WTC11 (cell line): ENCODE results near the gene EXOC3L4. TPM values are rescaled to one million over a fixed set of nuclear protein-coding genes. Genes with fewer than 3 reads are reported as not detected.

ENCODE experiments used
- ATAC-seq: fragments of 200-7000 bp; cut with Tn5 transposase; 2 replicates; pipeline ENCODE4 v1.10.0; 2021; ENCODE audit warnings: mild to moderate bottlenecking, moderate library complexity
- CTCF ChIA-PET: fragments of 300-600 bp; sonication (Branson Sonifier 250); formaldehyde crosslinking; loops from one replicate; lab custom pipeline; 2021; ENCODE audit warnings: antibody characterized with exemption; lab: Charles Lee
- POLR2A ChIA-PET: fragments of 350-600 bp; sonication (Branson Sonifier 250); formaldehyde crosslinking; loops from one replicate; lab custom pipeline; 2021; ENCODE audit warnings: antibody characterized with exemption; lab: Charles Lee
- DNase-seq: peaks from one replicate; pipeline ENCODE4 v3.0.0; 2021; ENCODE audit warnings: low spot score
- H3K27ac Mint-ChIP-seq: 2 replicates; pipeline ENCODE4 v1.8.0; 2021; ENCODE audit warnings: mixed read lengths
- H3K27me3 Mint-ChIP-seq: 2 replicates; pipeline ENCODE4 v1.8.0; 2021; ENCODE audit warnings: low read depth, mild to moderate bottlenecking, moderate library complexity, mixed read lengths
- H3K36me3 Mint-ChIP-seq: 2 replicates; pipeline ENCODE4 v1.8.0; 2021; ENCODE audit warnings: mixed read lengths
- H3K4me1 Mint-ChIP-seq: 2 replicates; pipeline ENCODE4 v1.8.0; 2022; ENCODE audit warnings: mixed read lengths
- H3K4me3 Mint-ChIP-seq: 2 replicates; pipeline ENCODE4 v1.8.0; 2021; ENCODE audit warnings: mild to moderate bottlenecking, moderate library complexity, mixed read lengths
- H3K9me3 Mint-ChIP-seq: 2 replicates; pipeline ENCODE4 v1.8.0; 2021; ENCODE audit warnings: mixed read lengths
- ELF4 ChIP-seq: sonication (generic); formaldehyde crosslinking; IDR thresholded peaks from 2 replicates; pipeline ENCODE4 v1.8.1; 2022; ENCODE audit warnings: low read depth, mild to moderate bottlenecking, moderate library complexity, missing genetic modification reagents
- FOXJ3 ChIP-seq: sonication (generic); formaldehyde crosslinking; IDR thresholded peaks from 2 replicates; pipeline ENCODE4 v1.9.0; 2021; ENCODE audit warnings: missing genetic modification reagents, mild to moderate bottlenecking, borderline replicate concordance
- FOXK1 ChIP-seq: sonication (generic); formaldehyde crosslinking; IDR thresholded peaks from 2 replicates; pipeline ENCODE4 v1.8.0; 2022; ENCODE audit warnings: mild to moderate bottlenecking, moderate library complexity, missing genetic modification reagents
- FOXP1 ChIP-seq: sonication (generic); formaldehyde crosslinking; IDR thresholded peaks from 2 replicates; pipeline ENCODE4 v1.8.0; 2022; ENCODE audit warnings: missing genetic modification reagents, mild to moderate bottlenecking, moderate library complexity, borderline replicate concordance
- GABPB1 ChIP-seq: sonication (generic); formaldehyde crosslinking; IDR thresholded peaks from 2 replicates; pipeline ENCODE4 v1.8.1; 2023; ENCODE audit warnings: mild to moderate bottlenecking, missing genetic modification reagents
- MYBL2 ChIP-seq: sonication (generic); formaldehyde crosslinking; IDR thresholded peaks from 2 replicates; pipeline ENCODE4 v1.8.1; 2023; ENCODE audit warnings: mild to moderate bottlenecking, moderate library complexity, missing genetic modification reagents
- NFYB ChIP-seq: sonication (generic); formaldehyde crosslinking; conservative IDR thresholded peaks from 2 replicates; pipeline ENCODE4 v1.8.0; 2022; ENCODE audit warnings: low read depth, missing genetic modification reagents
- PREB ChIP-seq: sonication (generic); formaldehyde crosslinking; IDR thresholded peaks from 2 replicates; pipeline ENCODE4 v1.8.1; 2022; ENCODE audit warnings: mild to moderate bottlenecking, missing genetic modification reagents, moderate library complexity, borderline replicate concordance
- SMAD3 ChIP-seq: sonication (generic); formaldehyde crosslinking; IDR thresholded peaks from 2 replicates; pipeline ENCODE4 v1.8.0; 2022; ENCODE audit warnings: missing genetic modification reagents, mild to moderate bottlenecking, borderline replicate concordance
- TCF7 ChIP-seq: sonication (generic); formaldehyde crosslinking; IDR thresholded peaks from 2 replicates; pipeline ENCODE4 v1.8.0; 2022; ENCODE audit warnings: mild to moderate bottlenecking, low read depth, missing genetic modification reagents, moderate library complexity
- ZNF121 ChIP-seq: sonication (generic); formaldehyde crosslinking; IDR thresholded peaks from 2 replicates; pipeline ENCODE4 v1.8.0; 2023; ENCODE audit warnings: missing genetic modification reagents
- ZNF512 ChIP-seq: sonication (generic); formaldehyde crosslinking; IDR thresholded peaks from 2 replicates; pipeline ENCODE4 v1.8.1; 2022; ENCODE audit warnings: missing genetic modification reagents, borderline replicate concordance
- total RNA-seq: library from RNA; stranded (reverse); gene quantifications from 3 replicates; pipeline ENCODE4 v1.2.3, GENCODE V29; 2021
- TF ChIP-seq, protein P1 (sequence below): sonication (generic); formaldehyde crosslinking; IDR thresholded peaks from 2 replicates; pipeline ENCODE4 v1.8.1; 2022; ENCODE audit warnings: low read depth, mild to moderate bottlenecking, moderate library complexity, missing genetic modification reagents, borderline replicate concordance
- TF ChIP-seq, protein P2 (sequence below): sonication (generic); formaldehyde crosslinking; IDR thresholded peaks from 2 replicates; pipeline ENCODE4 v1.8.0; 2022; ENCODE audit warnings: missing genetic modification reagents

The EXOC3L4 gene
- total RNA-seq, 1 experiment from 2014 or later: 0.42 TPM

GRCh38 chr14:103100281-103101121 lies 6.0 kb downstream of the EXOC3L4 start:
- ChIA-PET POLR2A (no interaction called here), CTCF (interaction anchor here (0.6 to 6.3 kb wide), 10 partner anchors 10 to 198 kb away, joined by 3 to 126 read pairs (median 5); partner anchors contain the start of gene TNFAIP2)
- TF ChIP-seq ZNF121 (CRISPR knock-in tag): no peak
- TF ChIP-seq, protein P1, sequence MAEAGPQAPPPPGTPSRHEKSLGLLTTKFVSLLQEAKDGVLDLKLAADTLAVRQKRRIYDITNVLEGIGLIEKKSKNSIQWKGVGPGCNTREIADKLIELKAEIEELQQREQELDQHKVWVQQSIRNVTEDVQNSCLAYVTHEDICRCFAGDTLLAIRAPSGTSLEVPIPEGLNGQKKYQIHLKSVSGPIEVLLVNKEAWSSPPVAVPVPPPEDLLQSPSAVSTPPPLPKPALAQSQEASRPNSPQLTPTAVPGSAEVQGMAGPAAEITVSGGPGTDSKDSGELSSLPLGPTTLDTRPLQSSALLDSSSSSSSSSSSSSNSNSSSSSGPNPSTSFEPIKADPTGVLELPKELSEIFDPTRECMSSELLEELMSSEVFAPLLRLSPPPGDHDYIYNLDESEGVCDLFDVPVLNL (CRISPR knock-in tag): no peak
- no peak for TF ChIP-seq TCF7 (CRISPR knock-in tag)
- TF ChIP-seq, protein P2, sequence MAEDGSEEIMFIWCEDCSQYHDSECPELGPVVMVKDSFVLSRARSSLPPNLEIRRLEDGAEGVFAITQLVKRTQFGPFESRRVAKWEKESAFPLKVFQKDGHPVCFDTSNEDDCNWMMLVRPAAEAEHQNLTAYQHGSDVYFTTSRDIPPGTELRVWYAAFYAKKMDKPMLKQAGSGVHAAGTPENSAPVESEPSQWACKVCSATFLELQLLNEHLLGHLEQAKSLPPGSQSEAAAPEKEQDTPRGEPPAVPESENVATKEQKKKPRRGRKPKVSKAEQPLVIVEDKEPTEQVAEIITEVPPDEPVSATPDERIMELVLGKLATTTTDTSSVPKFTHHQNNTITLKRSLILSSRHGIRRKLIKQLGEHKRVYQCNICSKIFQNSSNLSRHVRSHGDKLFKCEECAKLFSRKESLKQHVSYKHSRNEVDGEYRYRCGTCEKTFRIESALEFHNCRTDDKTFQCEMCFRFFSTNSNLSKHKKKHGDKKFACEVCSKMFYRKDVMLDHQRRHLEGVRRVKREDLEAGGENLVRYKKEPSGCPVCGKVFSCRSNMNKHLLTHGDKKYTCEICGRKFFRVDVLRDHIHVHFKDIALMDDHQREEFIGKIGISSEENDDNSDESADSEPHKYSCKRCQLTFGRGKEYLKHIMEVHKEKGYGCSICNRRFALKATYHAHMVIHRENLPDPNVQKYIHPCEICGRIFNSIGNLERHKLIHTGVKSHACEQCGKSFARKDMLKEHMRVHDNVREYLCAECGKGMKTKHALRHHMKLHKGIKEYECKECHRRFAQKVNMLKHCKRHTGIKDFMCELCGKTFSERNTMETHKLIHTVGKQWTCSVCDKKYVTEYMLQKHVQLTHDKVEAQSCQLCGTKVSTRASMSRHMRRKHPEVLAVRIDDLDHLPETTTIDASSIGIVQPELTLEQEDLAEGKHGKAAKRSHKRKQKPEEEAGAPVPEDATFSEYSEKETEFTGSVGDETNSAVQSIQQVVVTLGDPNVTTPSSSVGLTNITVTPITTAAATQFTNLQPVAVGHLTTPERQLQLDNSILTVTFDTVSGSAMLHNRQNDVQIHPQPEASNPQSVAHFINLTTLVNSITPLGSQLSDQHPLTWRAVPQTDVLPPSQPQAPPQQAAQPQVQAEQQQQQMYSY (CRISPR knock-in tag): peak; percentile 96
- TF ChIP-seq NFYB (CRISPR knock-in tag): no peak
- no peak for TF ChIP-seq ELF4 (CRISPR knock-in tag)
- TF ChIP-seq PREB (CRISPR knock-in tag): no peak
- TF ChIP-seq GABPB1 (CRISPR knock-in tag): peak; percentile 87; the same call in 1 of the 2 replicates
- TF ChIP-seq FOXP1 (CRISPR knock-in tag): peak; percentile 28; the same call in 1 of the 2 replicates
- TF ChIP-seq SMAD3 (CRISPR knock-in tag): no peak
- no peak for TF ChIP-seq ZNF512 (CRISPR knock-in tag)
- H3K27ac Mint-ChIP-seq: no peak overlapping the region
- no peaks in the 10 kb centered on the region for H3K9me3 Mint-ChIP-seq
- H3K4me3 Mint-ChIP-seq: no peak overlapping the region
- H3K4me1 Mint-ChIP-seq: peaks cover 20% of the 10 kb centered on the region
- ATAC-seq (no peak), DNase-seq (peak; percentile 44)
- peaks cover 51% of the 10 kb centered on the region for H3K27me3 Mint-ChIP-seq
- H3K36me3 Mint-ChIP-seq: no peaks in the 10 kb centered on the region

- TF ChIP-seq FOXK1 (CRISPR knock-in tag): no peak
- no peak for TF ChIP-seq FOXJ3
- TF ChIP-seq MYBL2 (CRISPR knock-in tag): no peak
- TF ChIP-seq, all 79 proteins: peak for 0
- Mint-ChIP-seq H3K27me3 (peaks cover 56% of the 10 kb centered on the region), H3K4me1 (peaks cover 19% of the 10 kb centered on the region), H3K9me3 (no peaks in the 10 kb centered on the region), H3K36me3 (no peaks in the 10 kb centered on the region), H3K4me3 (no peak overlapping the region), H3K27ac (no peak overlapping the region)
- CTCF ChIA-PET: interaction anchor here (0.9 to 6.3 kb wide), 7 partner anchors 10 to 88 kb away, joined by 3 to 199 read pairs (median 20); partner anchors contain the start of gene TNFAIP2
- DNase-seq (no peak), ATAC-seq (no peak)
- POLR2A ChIA-PET: interaction anchor here (0.5 to 1.6 kb wide), 2 partner anchors 25 to 244 kb away, joined by 3 read pairs; no protein-coding TSS in a partner anchor
Observed at GRCh38 chr14:103101257-103101962, 6.9 kb downstream of the EXOC3L4 start.
